IPS-11a (cell line): ENCODE data around the gene APMAP.
"Not testable (repeated sequence)": the region's sequence is repeated elsewhere in the genome, so short reads cannot be mapped to it uniquely, and the experiment has no call there.

Experiments used
- H3K4me3 ChIP-seq: one replicate; pipeline ENCODE4 v1.5.1; 2013; ENCODE audit warnings: low read depth, low read length, control low read depth

APMAP gene

GRCh38 chr20:24935766-24936525, 56.6 kb downstream of the APMAP start:
- no peak overlapping the region for H3K4me3 ChIP-seq

GRCh38 chr20:24935140-24935539, 57.4 kb downstream of the APMAP start:
- no peak overlapping the region for H3K4me3 ChIP-seq

- no peak overlapping the region for H3K4me3 ChIP-seq
These were observed 57.8 kb downstream of the APMAP start for GRCh38 chr20:24934716-24935115.

- H3K4me3 ChIP-seq, result no peak overlapping the region
These were observed 58.4 kb downstream of the APMAP start for GRCh38 chr20:24934101-24934661.

GRCh38 chr20:24933266-24933908, 59.2 kb downstream of the APMAP start:
- no peak overlapping the region for H3K4me3 ChIP-seq

- H3K4me3 ChIP-seq, result not testable (repeated sequence)
These were observed 60.7 kb downstream of the APMAP start for GRCh38 chr20:24931893-24932292.

GRCh38 chr20:24930724-24931688, 61.5 kb downstream of the APMAP start:
- not testable (repeated sequence) for H3K4me3 ChIP-seq

GRCh38 chr20:24929867-24930723, 62.5 kb downstream of the APMAP start:
- not testable (repeated sequence) for H3K4me3 ChIP-seq

- H3K4me3 ChIP-seq, result not testable (repeated sequence)
These were observed 63.3 kb downstream of the APMAP start for GRCh38 chr20:24929259-24929658.

GRCh38 chr20:24920706-24921105, 71.8 kb downstream of the APMAP start:
- H3K4me3 ChIP-seq, result not testable (repeated sequence)

- not testable (repeated sequence) for H3K4me3 ChIP-seq
These were observed 72.9 kb downstream of the APMAP start for GRCh38 chr20:24919665-24920064.

- no peak overlapping the region for H3K4me3 ChIP-seq
These were observed 73.7 kb downstream of the APMAP start for GRCh38 chr20:24918579-24919566.

GRCh38 chr20:24917797-24918578, 74.6 kb downstream of the APMAP start:
- H3K4me3 ChIP-seq, result no peak overlapping the region

- H3K4me3 ChIP-seq, result no peak overlapping the region
These were observed 75.5 kb downstream of the APMAP start for GRCh38 chr20:24917056-24917455.

GRCh38 chr20:24916412-24916811, 76.1 kb downstream of the APMAP start:
- H3K4me3 ChIP-seq, result no peak overlapping the region

GRCh38 chr20:24915892-24916291, 76.7 kb downstream of the APMAP start:
- H3K4me3 ChIP-seq, result no peak overlapping the region

- no peak overlapping the region for H3K4me3 ChIP-seq
These were observed 77.1 kb downstream of the APMAP start for GRCh38 chr20:24915440-24915839.
